Upper lobe of left lung (tissue), 6 donors: ENCODE results near the gene ASB2. TPM values are rescaled to one million over a fixed set of nuclear protein-coding genes. Genes with fewer than 3 reads are reported as not detected.

Experiments
- ATAC-seq, 2 donors: fragments of 200-7000 bp; cut with Tn5 transposase; one replicate each; pipeline ENCODE4 v1.9.1; 2022; ENCODE audit warnings: mild to moderate bottlenecking in 2 of 2, moderate library complexity in 2 of 2; ENCODE audit not compliant: low FRiP score in 2 of 2
- DNase-seq, 2 donors: peaks; one replicate each; pipeline ENCODE4 v3.0.0-alpha.2; 2019 to 2020
- H3K27ac ChIP-seq, 4 donors: fragments of 200-600 bp; sonication (generic); one replicate each; pipeline ENCODE4 v1.5.1; 2016 to 2019
- H3K27me3 ChIP-seq, 4 donors: fragments of 200-600 bp; sonication (generic); one replicate each; pipeline ENCODE4 v1.5.1; 2017 to 2019
- H3K36me3 ChIP-seq, 4 donors: fragments of 200-600 bp; sonication (generic); one replicate each; pipeline ENCODE4 v1.5.1; 2016 to 2019
- H3K4me1 ChIP-seq, 4 donors: fragments of 200-600 bp; sonication (generic); one replicate each; pipeline ENCODE4 v1.5.1; 2018 to 2019
- H3K4me3 ChIP-seq, 4 donors: fragments of 200-600 bp; sonication (generic); one replicate each; pipeline ENCODE4 v1.5.1; 2017 to 2019; ENCODE audit warnings: mild to moderate bottlenecking in 2 of 4, moderate library complexity in 1 of 4
- H3K9me3 ChIP-seq, 4 donors: fragments of 200-600 bp; sonication (generic); one replicate each; pipeline ENCODE4 v1.5.1; 2018 to 2019
- EP300 ChIP-seq, 4 donors: sonication (generic); formaldehyde crosslinking; IDR thresholded peaks; one replicate each; pipeline ENCODE4 v1.5.1; 2017; ENCODE audit warnings: antibody characterized with exemption in 4 of 4, control low read depth in 2 of 4
- POLR2A ChIP-seq, 4 donors: fragments of 450-650 bp; IDR thresholded peaks; one replicate each; pipeline ENCODE4 v1.5.1; 2016 to 2017; ENCODE audit warnings: antibody characterized with exemption in 4 of 4, mild to moderate bottlenecking in 2 of 4
- POLR2AphosphoS5 ChIP-seq, 2 donors: sonication (generic); formaldehyde crosslinking; IDR thresholded peaks; one replicate each; pipeline ENCODE4 v1.5.1; 2017; ENCODE audit warnings: antibody characterized with exemption in 2 of 2
- WGBS, 2 donors: methylation state at CpG; one replicate each; pipeline ENCODE4 v1.1.5; 2017 to 2018; 5-methylcytosine and 5-hydroxymethylcytosine counted together
- total RNA-seq, 6 donors: library from RNA; depleted of rRNA in 4 of 6; stranded (reverse); fragments of >200 nt in 4 of 6; gene quantifications; one replicate each; pipeline versions ENCODE4 v1.1.0 to v1.2.1, GENCODE V29; 2016 to 2021
- TF ChIP-seq, protein P1 (sequence below), 6 experiments: fragments of 450-650 bp in 4 of 6; fragments of 200-600 bp in 2 of 6; sonication (generic) in 2 of 6; IDR thresholded peaks; one replicate each; pipeline ENCODE4 v1.5.1; 2016 to 2019; ENCODE audit warnings: antibody characterized with exemption in 6 of 6
- donor health status: DM: no; HTN: no; CAD: no; lungs with moderate emphysema.
- donor health status: DM: no; HTN: yes; CAD: no; lungs with severe emphysema.

Gene ASB2
- total RNA-seq, 6 donors from 2014 or later, result 0.76 to 2.2 (median 1.9) TPM; not detected in 1

DNA sequence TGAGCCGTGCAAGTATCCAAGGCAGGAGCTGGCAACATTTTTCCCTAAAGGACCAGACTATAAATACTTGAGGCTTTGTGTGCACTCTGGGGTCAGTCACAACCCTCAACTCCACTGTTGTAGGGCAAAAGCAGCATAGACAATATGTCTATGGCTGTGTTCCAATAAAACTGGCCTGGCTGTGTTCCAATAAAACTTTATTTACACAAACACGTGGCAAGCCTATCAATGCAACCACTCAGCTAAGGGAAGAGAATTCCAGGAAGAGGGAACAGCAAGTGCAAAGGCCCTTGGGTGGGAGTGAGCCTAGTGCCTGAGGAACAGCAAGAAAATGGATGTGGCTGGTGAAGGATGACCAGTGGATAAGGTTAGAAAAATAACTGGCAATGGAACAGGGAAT, 60.6 kb downstream of the ASB2 start:
- no peak for ATAC-seq
- no peaks in the 10 kb centered on the region for H3K27me3 ChIP-seq
- peaks cover 0 to 10% (median 3%) of the 10 kb centered on the region in 4 donors for H3K4me1 ChIP-seq
- no peaks in the 10 kb centered on the region for H3K36me3 ChIP-seq
- DNase-seq, result no peak
- 31 to 42% methylated on average over 2 of the region's 2 CpGs for WGBS, 2 donors
- peaks cover 0 to 5% (median 0%) of the 10 kb centered on the region in 4 donors for H3K9me3 ChIP-seq
- TF ChIP-seq, protein P1, sequence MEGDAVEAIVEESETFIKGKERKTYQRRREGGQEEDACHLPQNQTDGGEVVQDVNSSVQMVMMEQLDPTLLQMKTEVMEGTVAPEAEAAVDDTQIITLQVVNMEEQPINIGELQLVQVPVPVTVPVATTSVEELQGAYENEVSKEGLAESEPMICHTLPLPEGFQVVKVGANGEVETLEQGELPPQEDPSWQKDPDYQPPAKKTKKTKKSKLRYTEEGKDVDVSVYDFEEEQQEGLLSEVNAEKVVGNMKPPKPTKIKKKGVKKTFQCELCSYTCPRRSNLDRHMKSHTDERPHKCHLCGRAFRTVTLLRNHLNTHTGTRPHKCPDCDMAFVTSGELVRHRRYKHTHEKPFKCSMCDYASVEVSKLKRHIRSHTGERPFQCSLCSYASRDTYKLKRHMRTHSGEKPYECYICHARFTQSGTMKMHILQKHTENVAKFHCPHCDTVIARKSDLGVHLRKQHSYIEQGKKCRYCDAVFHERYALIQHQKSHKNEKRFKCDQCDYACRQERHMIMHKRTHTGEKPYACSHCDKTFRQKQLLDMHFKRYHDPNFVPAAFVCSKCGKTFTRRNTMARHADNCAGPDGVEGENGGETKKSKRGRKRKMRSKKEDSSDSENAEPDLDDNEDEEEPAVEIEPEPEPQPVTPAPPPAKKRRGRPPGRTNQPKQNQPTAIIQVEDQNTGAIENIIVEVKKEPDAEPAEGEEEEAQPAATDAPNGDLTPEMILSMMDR (IDR thresholded peaks at IDR 0.05), result no peak
- TF ChIP-seq EP300 (IDR thresholded peaks at IDR 0.05) (no peak), POLR2AphosphoS5 (IDR thresholded peaks at IDR 0.05) (no peak), POLR2A (IDR thresholded peaks at IDR 0.05) (no peak)
- no peak overlapping the region for H3K27ac ChIP-seq
- H3K4me3 ChIP-seq, result no peak overlapping the region

DNA sequence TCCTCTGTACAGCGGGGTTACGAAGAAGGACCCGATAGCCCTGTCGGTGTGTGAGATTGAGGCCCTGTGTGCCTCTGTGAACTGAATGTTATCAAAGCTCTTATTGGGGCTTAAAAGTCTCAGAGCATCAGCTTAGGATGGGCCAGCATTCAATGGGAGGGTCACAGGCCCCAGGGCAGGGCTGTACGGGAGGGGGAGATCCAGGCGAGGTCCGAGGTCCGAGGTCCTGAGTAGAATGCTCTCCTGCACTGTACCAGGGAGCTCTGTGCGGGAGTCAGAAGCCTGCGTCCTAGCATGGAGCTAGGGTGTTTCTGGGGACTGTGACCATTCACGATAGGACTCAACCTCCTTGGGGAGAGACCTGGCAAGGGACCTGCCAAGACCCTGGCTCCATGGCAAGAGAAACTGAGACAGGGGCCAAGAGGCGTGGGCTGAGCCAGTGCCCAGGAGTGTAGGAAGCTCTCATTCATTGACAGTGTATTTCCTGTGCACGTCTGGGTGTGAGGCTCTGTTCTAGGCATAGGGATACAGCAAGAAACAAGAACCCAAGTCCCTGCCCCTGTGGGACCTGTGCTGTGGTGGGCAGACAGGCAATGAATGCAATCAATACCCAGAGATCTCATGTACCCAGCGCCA, 61.2 kb downstream of the ASB2 start:
- Histone ChIP-seq H3K27me3 (no peaks in the 10 kb centered on the region), H3K27ac (no peak overlapping the region), H3K4me1 (peaks cover 0 to 10% (median 3%) of the 10 kb centered on the region in 4 donors), H3K4me3 (no peak overlapping the region), H3K9me3 (peaks cover 0 to 5% (median 0%) of the 10 kb centered on the region in 4 donors), H3K36me3 (no peaks in the 10 kb centered on the region)
- ATAC-seq, result no peak
- no peak for TF ChIP-seq EP300 (IDR thresholded peaks at IDR 0.05)
- TF ChIP-seq POLR2AphosphoS5 (IDR thresholded peaks at IDR 0.05), result no peak
- TF ChIP-seq POLR2A (IDR thresholded peaks at IDR 0.05), result no peak
- TF ChIP-seq, protein P1 (IDR thresholded peaks at IDR 0.05), result no peak
- 83 to 85% methylated on average over 9 to 14 of the region's 14 CpGs for WGBS, 2 donors
- no peak for DNase-seq

DNA sequence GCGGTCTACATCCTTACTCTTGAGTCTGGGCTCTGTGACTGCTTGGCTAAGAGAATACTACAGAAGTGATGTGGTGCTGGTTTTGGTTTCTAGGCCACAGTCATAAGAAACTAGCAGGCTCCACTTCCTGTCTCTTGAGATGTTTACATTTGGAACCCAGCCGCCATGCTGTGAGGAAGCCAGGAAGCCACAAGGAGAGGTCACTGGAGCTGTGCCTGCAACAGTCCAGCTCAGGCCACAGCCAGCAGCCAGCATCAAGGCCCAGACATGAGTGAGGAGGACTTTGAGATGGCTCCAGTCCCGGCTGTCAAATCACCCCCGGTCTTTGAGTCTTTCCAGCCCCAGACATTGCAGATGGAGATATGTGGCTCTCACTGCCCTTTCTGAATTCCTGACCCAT, 62.1 kb downstream of the ASB2 start:
- no peaks in the 10 kb centered on the region for H3K36me3 ChIP-seq
- H3K27me3 ChIP-seq, result no peaks in the 10 kb centered on the region
- ATAC-seq, result no peak
- TF ChIP-seq EP300 (IDR thresholded peaks at IDR 0.05) (no peak), POLR2A (IDR thresholded peaks at IDR 0.05) (no peak), POLR2AphosphoS5 (IDR thresholded peaks at IDR 0.05) (no peak)
- TF ChIP-seq, protein P1 (IDR thresholded peaks at IDR 0.05), result no peak
- no peak overlapping the region for H3K4me3 ChIP-seq
- H3K4me1 ChIP-seq, result peaks cover 0 to 10% (median 3%) of the 10 kb centered on the region in 4 donors
- H3K9me3 ChIP-seq, result peaks cover 0 to 5% (median 0%) of the 10 kb centered on the region in 4 donors
- WGBS, 2 donors, result 83 to 84% methylated on average over 4 of the region's 4 CpGs
- no peak overlapping the region for H3K27ac ChIP-seq
- no peak for DNase-seq

DNA sequence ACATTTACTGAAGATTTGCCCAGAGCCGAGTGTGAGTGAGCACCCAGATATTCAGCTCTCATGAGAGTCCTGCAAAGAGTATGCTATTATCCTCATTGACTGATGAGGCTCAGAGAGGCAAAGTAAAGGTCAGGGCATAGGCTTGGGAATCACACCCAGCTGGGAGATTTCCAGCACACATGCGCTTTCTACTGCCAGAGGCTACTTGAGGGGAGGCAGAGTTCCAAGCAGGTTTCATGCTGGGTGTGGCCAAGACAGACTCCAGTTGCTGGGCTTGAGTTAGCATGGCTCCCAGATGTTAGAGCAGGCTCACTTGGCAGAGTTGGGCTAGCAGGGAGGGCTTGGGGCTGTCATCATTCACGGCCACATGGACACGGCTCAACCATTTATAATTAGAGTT, 63.6 kb downstream of the ASB2 start:
- peaks cover 0 to 10% (median 3%) of the 10 kb centered on the region in 4 donors for H3K4me1 ChIP-seq
- WGBS, 2 donors, result 76 to 83% methylated on average over 4 of the region's 4 CpGs
- no peaks in the 10 kb centered on the region for H3K36me3 ChIP-seq
- no peak for ATAC-seq
- no peak for DNase-seq
- TF ChIP-seq, protein P1 (IDR thresholded peaks at IDR 0.05), result no peak
- no peak for TF ChIP-seq EP300 (IDR thresholded peaks at IDR 0.05)
- no peak for TF ChIP-seq POLR2A (IDR thresholded peaks at IDR 0.05)
- TF ChIP-seq POLR2AphosphoS5 (IDR thresholded peaks at IDR 0.05), result no peak
- no peaks in the 10 kb centered on the region for H3K27me3 ChIP-seq
- no peak overlapping the region for H3K4me3 ChIP-seq
- no peak overlapping the region for H3K27ac ChIP-seq
- peaks cover 0 to 5% (median 0%) of the 10 kb centered on the region in 4 donors for H3K9me3 ChIP-seq
